Panc1 (cell line): Measurements from ENCODE around the gene FAM83B. TPM values are rescaled to one million over a fixed set of nuclear protein-coding genes. Genes with fewer than 3 reads are reported as not detected.

ENCODE experiments used
- ATAC-seq: fragments of 200-7000 bp; cut with Tn5 transposase; 2 replicates; pipeline ENCODE4 v1.9.1; 2020; ENCODE audit warnings: mild to moderate bottlenecking, moderate library complexity
- BruUV-seq: library from RNA; stranded (reverse); fragments of 400-500 nt; replicated peaks from 2 replicates; lab custom pipeline; 2021; lab: Mats Ljungman, UMichigan
- CTCF ChIA-PET: fragments of 300-600 bp; sonication (Branson Sonifier 250); formaldehyde crosslinking; loops from one replicate; lab custom pipeline; 2022; ENCODE audit warnings: antibody characterized with exemption; lab: Charles Lee
- POLR2A ChIA-PET: fragments of 300-600 bp; sonication (Branson Sonifier 250); formaldehyde crosslinking; loops from one replicate; lab custom pipeline; 2022; ENCODE audit warnings: antibody characterized with exemption; lab: Charles Lee
- DNase-seq: peaks from one replicate; pipeline ENCODE4 v3.0.0-alpha.2; 2010; ENCODE audit warnings: low read depth, low spot score
- H3K27ac ChIP-seq: 2 replicates; pipeline ENCODE4 v1.5.1; 2011; ENCODE audit warnings: mild to moderate bottlenecking, low read length, inconsistent platforms
- H3K27me3 ChIP-seq: fragments of 200-500 bp; sonication (Bioruptor generic); 2 replicates; pipeline ENCODE4 v1.6.0; 2014; ENCODE audit warnings: low read length, inconsistent platforms; ENCODE audit not compliant: control insufficient read depth, insufficient read depth
- H3K36me3 ChIP-seq: fragments of 200-500 bp; sonication (Bioruptor generic); 2 replicates; pipeline ENCODE4 v1.5.1; 2014; ENCODE audit warnings: inconsistent platforms, mild to moderate bottlenecking, low read length, moderate library complexity; ENCODE audit not compliant: control insufficient read depth, insufficient read depth
- H3K4me1 ChIP-seq: 2 replicates; pipeline ENCODE4 v1.5.1; 2011; ENCODE audit warnings: inconsistent platforms, mild to moderate bottlenecking, low read length, moderate library complexity; ENCODE audit not compliant: control insufficient read depth, insufficient read depth
- H3K4me3 ChIP-seq, 2 experiments: 2 replicates each; pipeline ENCODE4 v1.5.1; 2011 to 2012; ENCODE audit warnings: low read depth in 2 of 2, low read length in 2 of 2, mild to moderate bottlenecking in 2 of 2, inconsistent platforms in 1 of 2, moderate library complexity in 1 of 2
- H3K9me3 ChIP-seq: fragments of 200-500 bp; sonication (Bioruptor generic); 2 replicates; pipeline ENCODE4 v1.5.1; 2014; ENCODE audit warnings: low read depth, mild to moderate bottlenecking, inconsistent platforms, low read length, moderate library complexity; ENCODE audit not compliant: control insufficient read depth, insufficient read depth
- POLR2AphosphoS5 ChIP-seq: IDR thresholded peaks from 2 replicates; pipeline ENCODE4 v1.6.1; 2012; ENCODE audit warnings: mild to moderate bottlenecking, low read depth, low read length, moderate library complexity
- SIN3A ChIP-seq: IDR thresholded peaks from 2 replicates; pipeline ENCODE4 v1.6.1; 2012; ENCODE audit warnings: low read depth, mild to moderate bottlenecking, low read length, moderate library complexity, borderline replicate concordance; ENCODE audit not compliant: insufficient read depth
- TCF7L2 ChIP-seq: IDR thresholded peaks from 2 replicates; pipeline ENCODE4 v1.6.1; 2011; ENCODE audit warnings: mild to moderate bottlenecking, low read depth, low read length, inconsistent platforms
- in situ Hi-C: cut with HindIII; loops from 2 replicates; pipeline ENCODE4 v1.10.0; 2016; ENCODE audit warnings: low sequenced_read_pairs, low pct_unique_long_range_greater_than_20kb
- intact Hi-C: fragments of 100-400 bp; cut with micrococcal nuclease; formaldehyde crosslinking; loops from one replicate; pipeline ENCODE4 v1.10.0; 2022; ENCODE audit not compliant: unreplicated experiment
- total RNA-seq: library from RNA; stranded (reverse); gene quantifications from one replicate; pipeline ENCODE4 v1.2.1, GENCODE V29; 2021; ENCODE audit not compliant: unreplicated experiment
- TF ChIP-seq, protein P1 (sequence below), 2 experiments: IDR thresholded peaks; 2 replicates each; pipeline ENCODE4 v1.6.1; 2011 to 2012; ENCODE audit warnings: low read depth in 2 of 2, control low read depth in 1 of 2, low read length in 1 of 2, mild to moderate bottlenecking in 1 of 2, moderate library complexity in 1 of 2; ENCODE audit not compliant: insufficient read depth in 1 of 2
- TF ChIP-seq, protein P2 (sequence below): fragments of 450-650 bp; IDR thresholded peaks from 2 replicates; pipeline ENCODE4 v1.5.1; 2017; ENCODE audit warnings: mild to moderate bottlenecking

Gene FAM83B
- total RNA-seq, 1 experiment from 2014 or later = not detected

DNA sequence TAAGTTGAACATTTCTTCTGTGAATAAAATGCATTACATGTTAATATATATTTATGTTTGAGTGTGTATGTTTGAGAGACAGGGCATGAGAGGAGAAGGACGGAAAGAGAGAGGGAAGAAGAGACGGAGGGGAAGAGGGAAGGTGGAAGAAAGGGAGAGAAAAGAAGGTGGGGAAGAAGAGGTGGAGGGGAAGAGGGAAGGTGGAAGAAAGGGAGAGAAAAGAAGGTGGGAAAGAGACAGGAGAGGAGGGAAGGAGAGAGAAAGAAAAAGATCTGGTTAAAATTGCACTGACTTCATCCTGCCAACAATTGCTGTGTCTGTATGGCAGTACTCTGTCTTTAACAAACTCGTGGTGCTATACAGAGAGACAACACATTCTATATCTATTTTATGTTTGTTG is 29.0 kb downstream of the FAM83B start:
- H3K27me3 ChIP-seq = no peaks in the 10 kb centered on the region
- no peak overlapping the region for H3K4me3 ChIP-seq
- intact Hi-C loops (no loop called here), in situ Hi-C loops (no loop called here)
- no TSS peak for BruUV-seq
- TF ChIP-seq, protein P1, sequence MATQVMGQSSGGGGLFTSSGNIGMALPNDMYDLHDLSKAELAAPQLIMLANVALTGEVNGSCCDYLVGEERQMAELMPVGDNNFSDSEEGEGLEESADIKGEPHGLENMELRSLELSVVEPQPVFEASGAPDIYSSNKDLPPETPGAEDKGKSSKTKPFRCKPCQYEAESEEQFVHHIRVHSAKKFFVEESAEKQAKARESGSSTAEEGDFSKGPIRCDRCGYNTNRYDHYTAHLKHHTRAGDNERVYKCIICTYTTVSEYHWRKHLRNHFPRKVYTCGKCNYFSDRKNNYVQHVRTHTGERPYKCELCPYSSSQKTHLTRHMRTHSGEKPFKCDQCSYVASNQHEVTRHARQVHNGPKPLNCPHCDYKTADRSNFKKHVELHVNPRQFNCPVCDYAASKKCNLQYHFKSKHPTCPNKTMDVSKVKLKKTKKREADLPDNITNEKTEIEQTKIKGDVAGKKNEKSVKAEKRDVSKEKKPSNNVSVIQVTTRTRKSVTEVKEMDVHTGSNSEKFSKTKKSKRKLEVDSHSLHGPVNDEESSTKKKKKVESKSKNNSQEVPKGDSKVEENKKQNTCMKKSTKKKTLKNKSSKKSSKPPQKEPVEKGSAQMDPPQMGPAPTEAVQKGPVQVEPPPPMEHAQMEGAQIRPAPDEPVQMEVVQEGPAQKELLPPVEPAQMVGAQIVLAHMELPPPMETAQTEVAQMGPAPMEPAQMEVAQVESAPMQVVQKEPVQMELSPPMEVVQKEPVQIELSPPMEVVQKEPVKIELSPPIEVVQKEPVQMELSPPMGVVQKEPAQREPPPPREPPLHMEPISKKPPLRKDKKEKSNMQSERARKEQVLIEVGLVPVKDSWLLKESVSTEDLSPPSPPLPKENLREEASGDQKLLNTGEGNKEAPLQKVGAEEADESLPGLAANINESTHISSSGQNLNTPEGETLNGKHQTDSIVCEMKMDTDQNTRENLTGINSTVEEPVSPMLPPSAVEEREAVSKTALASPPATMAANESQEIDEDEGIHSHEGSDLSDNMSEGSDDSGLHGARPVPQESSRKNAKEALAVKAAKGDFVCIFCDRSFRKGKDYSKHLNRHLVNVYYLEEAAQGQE (IDR thresholded peaks at IDR 0.05; ENCODE audit: insufficient read depth in 1 of 2, low read depth in 2 of 2, low read length in 1 of 2) = no peak
- TF ChIP-seq TCF7L2 (no peak), POLR2AphosphoS5 (no peak), SIN3A (no peak)
- TF ChIP-seq, protein P2, sequence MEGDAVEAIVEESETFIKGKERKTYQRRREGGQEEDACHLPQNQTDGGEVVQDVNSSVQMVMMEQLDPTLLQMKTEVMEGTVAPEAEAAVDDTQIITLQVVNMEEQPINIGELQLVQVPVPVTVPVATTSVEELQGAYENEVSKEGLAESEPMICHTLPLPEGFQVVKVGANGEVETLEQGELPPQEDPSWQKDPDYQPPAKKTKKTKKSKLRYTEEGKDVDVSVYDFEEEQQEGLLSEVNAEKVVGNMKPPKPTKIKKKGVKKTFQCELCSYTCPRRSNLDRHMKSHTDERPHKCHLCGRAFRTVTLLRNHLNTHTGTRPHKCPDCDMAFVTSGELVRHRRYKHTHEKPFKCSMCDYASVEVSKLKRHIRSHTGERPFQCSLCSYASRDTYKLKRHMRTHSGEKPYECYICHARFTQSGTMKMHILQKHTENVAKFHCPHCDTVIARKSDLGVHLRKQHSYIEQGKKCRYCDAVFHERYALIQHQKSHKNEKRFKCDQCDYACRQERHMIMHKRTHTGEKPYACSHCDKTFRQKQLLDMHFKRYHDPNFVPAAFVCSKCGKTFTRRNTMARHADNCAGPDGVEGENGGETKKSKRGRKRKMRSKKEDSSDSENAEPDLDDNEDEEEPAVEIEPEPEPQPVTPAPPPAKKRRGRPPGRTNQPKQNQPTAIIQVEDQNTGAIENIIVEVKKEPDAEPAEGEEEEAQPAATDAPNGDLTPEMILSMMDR = no peak
- no peaks in the 10 kb centered on the region for H3K36me3 ChIP-seq
- CTCF ChIA-PET = no interaction called here
- no peaks in the 10 kb centered on the region for H3K4me1 ChIP-seq
- POLR2A ChIA-PET = no interaction called here
- no peak for DNase-seq
- H3K27ac ChIP-seq = no peak overlapping the region
- H3K9me3 ChIP-seq = no peaks in the 10 kb centered on the region
- ATAC-seq = no peak

DNA sequence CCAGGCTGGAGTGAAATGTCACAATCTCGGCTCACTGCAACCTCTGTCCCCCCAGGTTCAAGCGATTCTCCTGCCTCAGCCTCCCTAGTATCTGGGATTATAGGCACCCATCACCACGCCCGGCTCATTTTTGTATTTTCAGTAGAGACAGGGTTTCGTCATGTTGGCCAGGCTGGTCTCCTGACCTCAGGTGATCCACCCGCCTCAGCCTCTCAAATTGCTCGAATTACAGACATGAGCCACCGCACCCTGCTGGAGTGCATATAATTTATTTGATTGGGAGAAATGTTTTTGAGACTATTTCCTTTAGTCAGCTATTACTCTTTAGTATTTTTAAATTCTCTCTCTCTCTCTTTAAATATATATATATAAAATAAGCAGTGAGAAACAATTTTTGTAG is 29.8 kb downstream of the FAM83B start:
- H3K27me3 ChIP-seq = no peaks in the 10 kb centered on the region
- no peak overlapping the region for H3K4me3 ChIP-seq
- no peaks in the 10 kb centered on the region for H3K36me3 ChIP-seq
- CTCF ChIA-PET = no interaction called here
- no peak for ATAC-seq
- H3K4me1 ChIP-seq = no peaks in the 10 kb centered on the region
- H3K27ac ChIP-seq = no peak overlapping the region
- in situ Hi-C loops = no loop called here
- intact Hi-C loops = no loop called here
- TF ChIP-seq, protein P2 = no peak
- TF ChIP-seq POLR2AphosphoS5 = no peak
- no peak for TF ChIP-seq SIN3A
- TF ChIP-seq, protein P1 (IDR thresholded peaks at IDR 0.05; ENCODE audit: insufficient read depth in 1 of 2, low read depth in 2 of 2, low read length in 1 of 2) = no peak
- TF ChIP-seq TCF7L2 = no peak
- no TSS peak for BruUV-seq
- no peaks in the 10 kb centered on the region for H3K9me3 ChIP-seq
- no peak for DNase-seq
- POLR2A ChIA-PET = no interaction called here
